Ecto neural progenitor cell (in vitro differentiated cells): ENCODE data around the gene TNFSF13.

ENCODE experiments used
- DNase-seq: peaks from one replicate; pipeline ENCODE4 v3.0.0-alpha.2; 2018; ENCODE audit warnings: low spot score

The TNFSF13 gene

DNA sequence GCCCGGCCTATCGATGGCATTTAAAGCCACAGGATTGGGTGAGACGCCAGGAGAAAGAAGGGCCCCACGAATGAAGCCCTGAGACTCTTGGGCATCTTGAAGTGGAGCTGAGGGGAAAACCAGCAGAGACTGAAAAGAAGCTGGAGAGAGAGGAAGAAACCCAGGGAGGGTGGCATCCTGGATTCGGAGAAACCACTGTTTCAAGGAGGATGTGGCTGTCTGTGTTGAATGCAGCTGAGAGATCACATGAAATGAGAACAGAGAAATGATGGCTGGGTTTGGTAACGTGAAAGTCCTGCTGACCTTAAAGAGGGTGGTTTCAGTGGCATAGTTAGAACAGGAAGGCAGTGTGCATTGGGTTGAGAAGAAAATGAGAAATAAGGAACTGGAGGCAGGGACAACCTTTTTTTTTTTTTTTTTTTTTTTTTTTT lies 5.9 kb upstream of the TNFSF13 start:
- no peak for DNase-seq

DNA sequence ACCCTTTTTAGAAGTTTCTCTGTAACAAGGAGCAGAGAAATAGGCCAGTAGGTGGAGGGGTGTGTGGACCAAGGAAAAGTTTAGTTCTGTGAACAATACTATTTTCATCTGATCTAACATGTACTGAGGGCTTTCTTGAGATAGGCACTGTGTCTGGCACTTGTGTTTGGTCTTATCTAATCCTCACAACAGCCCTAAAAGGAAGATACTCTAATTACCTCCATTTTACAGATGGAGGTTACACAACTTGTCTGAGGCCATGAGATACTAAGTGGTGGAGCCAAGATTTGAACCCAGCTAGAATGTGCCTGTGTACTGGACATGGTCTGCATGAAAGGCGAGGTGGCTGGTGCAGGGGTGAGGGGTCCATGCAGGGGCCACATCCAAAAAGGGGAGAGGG lies 5.2 kb upstream of the TNFSF13 start:
- no peak for DNase-seq

- no peak for DNase-seq
Measured at GRCh38 chr17:7555320-7555948, 3.1 kb upstream of the TNFSF13 start.

- DNase-seq, result no peak
Measured at GRCh38 chr17:7556627-7557026, 1.9 kb upstream of the TNFSF13 start.

- DNase-seq, result no peak
Measured at GRCh38 chr17:7557147-7557764, 1.3 kb upstream of the TNFSF13 start.

- DNase-seq, result no peak
Measured at GRCh38 chr17:7557775-7558543, 591 bp upstream of the TNFSF13 start.

DNA sequence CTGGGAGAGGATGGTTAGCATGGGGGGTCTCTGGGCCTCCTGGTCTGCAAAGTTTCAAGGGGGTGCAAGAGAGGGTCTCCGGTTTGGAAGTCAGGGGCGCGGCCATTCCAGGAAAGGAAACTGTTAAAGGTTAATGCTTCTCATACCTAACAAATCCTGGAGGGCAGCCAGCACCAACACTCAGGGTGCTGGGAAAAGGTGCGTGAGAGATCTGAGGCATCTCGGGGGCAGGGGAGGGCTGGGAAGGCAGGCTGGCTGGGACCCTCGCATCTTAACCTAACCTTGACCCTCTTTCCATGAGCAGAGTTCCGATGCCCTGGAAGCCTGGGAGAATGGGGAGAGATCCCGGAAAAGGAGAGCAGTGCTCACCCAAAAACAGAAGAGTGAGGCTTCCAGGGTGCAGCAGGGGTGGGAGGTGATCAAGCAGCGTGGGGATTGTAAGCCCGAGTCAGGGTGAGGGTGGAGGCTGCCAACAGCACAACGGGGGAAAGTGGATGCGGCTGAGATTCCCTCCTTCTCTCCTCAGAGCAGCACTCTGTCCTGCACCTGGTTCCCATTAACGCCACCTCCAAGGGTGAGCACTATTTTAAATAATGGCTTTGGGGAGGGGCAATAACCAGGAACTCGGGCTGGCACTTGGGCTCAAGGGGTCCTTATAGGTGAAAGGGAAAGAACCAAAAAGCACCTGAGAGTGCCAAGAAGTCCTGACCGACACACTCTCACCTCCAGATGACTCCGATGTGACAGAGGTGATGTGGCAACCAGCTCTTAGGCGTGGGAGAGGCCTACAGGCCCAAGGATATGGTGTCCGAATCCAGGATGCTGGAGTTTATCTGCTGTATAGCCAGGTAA lies 996 bp downstream of the TNFSF13 start:
- no peak for DNase-seq

GRCh38 chr17:7560172-7561027 lies 1.9 kb downstream of the TNFSF13 start:
- peak; percentile 89 for DNase-seq

DNA sequence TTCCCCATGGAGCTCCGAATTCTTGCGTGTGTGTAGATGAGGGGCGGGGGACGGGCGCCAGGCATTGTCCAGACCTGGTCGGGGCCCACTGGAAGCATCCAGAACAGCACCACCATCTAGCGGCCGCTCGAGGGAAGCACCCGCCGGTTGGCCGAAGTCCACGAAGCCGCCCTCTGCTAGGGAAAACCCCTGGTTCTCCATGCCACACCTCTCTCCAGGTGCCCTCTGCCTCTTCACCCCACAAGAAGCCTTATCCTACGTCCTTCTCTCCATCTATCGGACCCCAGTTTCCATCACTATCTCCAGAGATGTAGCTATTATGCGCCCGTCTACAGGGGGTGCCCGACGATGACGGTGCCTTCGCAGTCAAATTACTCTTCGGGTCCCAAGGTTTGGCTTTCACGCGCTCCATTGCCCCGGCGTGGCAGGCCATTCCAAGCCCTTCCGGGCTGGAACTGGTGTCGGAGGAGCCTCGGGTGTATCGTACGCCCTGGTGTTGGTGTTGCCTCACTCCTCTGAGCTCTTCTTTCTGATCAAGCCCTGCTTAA lies 2.6 kb downstream of the TNFSF13 start:
- DNase-seq, result peak; percentile 95

DNA sequence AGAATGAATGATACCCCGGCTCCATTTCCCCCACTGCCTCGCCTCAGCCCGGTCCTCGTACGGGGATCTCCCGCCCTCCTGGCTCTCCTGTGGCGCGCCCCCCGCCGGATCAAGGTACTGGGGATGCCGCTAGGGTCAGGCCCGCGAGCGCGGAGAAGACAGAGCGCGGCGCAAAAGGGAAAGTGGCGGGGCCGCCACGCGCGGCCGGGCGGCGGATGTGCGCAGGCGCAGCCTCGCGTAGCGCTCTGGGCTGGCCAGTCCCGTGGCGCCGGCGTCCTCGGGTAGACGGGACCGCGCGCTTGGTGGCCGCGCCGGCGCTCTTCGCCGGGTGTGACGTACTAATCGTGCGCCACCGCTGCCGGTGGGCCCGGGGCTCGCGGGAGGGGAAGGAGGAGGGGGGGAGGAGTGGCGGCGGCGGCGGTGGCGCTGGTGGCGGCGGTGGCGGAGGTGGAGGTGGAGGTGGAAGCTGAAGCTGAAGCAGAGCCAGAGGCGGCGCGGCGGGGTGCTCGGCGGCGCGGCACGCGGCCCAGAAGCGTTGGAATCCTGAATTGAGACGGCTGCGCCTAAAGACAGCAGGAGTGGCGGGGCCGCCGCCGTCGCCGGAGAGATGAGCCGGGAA lies 3.1 kb downstream of the TNFSF13 start, which contains the start of gene SENP3:
SENP3 (plus strand) TSS at position 331 of the 619 bp plus-strand sequence. CDS start 1,158 bp downstream, outside the sequence.
- DNase-seq, result peak; percentile 99

GRCh38 chr17:7562208-7562605 lies 3.7 kb downstream of the TNFSF13 start:
- no peak for DNase-seq

DNA sequence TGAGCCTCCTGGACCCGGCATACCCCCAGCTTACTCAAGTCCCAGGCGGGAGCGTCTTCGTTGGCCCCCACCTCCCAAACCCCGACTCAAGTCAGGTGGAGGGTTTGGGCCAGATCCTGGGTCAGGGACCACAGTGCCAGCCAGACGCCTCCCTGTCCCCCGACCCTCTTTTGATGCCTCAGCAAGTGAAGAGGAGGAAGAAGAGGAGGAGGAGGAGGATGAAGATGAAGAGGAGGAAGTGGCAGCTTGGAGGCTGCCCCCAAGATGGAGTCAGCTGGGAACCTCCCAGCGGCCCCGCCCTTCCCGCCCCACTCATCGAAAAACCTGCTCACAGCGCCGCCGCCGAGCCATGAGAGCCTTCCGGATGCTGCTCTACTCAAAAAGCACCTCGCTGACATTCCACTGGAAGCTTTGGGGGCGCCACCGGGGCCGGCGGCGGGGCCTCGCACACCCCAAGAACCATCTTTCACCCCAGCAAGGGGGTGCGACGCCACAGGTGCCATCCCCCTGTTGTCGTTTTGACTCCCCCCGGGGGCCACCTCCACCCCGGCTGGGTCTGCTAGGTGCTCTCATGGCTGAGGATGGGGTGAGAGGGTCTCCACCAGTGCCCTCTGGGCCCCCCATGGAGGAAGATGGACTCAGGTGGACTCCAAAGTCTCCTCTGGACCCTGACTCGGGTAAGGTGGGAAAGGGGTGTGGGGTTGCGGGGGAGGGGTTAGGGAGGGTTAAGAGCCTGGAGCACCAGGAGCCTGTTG lies 4.7 kb downstream of the TNFSF13 start:
- DNase-seq, result no peak

- no peak for DNase-seq
Measured at GRCh38 chr17:7569571-7569970, 11.0 kb downstream of the TNFSF13 start.

GRCh38 chr17:7570351-7570750 lies 11.8 kb downstream of the TNFSF13 start:
- DNase-seq, result no peak

GRCh38 chr17:7572338-7572587 lies 13.7 kb downstream of the TNFSF13 start:
- DNase-seq, result no peak

DNA sequence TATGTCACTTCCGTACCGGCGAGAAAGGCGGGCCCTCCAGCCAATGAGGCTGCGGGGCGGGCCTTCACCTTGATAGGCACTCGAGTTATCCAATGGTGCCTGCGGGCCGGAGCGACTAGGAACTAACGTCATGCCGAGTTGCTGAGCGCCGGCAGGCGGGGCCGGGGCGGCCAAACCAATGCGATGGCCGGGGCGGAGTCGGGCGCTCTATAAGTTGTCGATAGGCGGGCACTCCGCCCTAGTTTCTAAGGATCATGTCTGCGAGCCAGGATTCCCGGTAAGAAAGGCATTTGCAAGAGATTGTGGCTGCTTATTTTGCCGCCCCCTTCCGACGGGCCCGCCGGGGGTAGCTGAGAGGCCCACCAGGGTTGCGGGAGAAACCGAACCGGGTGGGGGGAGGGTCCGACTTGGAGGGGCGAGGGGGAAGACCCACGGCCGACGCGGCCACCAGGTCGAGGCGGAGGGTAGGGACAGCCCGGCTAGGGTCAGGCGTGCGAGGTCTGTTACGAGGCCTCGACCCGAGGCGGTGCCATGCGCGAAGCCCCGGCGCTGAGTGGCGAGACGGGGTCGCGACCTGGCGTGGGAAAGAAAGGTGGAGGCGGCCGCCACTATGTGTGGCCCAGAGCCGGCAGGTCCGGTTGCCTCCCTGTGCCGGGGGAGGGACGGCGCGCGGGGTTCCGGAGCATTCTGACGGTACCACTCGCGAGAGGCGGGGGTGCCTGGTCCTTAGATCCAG lies 14.2 kb downstream of the TNFSF13 start:
- DNase-seq, result peak; percentile 100

DNA sequence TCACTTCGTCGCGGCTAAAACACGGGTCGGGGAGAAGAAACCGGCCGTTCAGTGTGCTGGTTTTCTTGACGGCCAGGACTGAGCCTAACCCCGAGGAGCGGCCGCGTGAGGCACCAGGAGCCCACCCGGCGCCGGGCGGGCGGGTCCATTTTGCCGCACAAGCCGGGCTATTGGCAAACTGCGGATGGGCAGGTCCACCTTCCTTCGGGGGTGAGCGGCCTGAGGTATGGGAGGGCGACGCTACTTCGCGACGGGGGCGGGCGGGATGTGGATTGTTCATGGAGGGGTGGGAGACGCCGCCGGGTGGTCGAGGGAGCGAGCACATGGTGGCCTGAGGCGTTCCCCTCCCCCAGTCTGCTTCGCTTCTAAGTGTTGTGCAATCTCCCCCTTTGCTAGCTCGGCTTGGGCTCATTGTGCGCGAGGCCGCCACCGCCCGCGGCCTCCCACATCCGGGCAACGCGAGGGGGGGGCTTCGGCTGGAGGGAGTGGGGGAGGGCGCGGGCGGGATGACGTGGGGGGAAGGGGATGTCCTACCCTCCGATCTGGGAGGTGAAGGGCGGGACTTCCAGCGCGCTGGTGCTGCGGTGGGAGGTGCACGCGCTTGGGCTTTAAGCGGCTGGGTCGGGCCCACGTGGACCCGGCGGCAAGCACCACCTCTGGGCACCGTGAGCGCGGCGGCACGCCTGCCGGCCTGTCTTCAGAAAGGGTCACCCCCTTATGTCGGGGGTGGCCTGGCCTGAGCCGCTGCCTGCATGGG lies 15.0 kb downstream of the TNFSF13 start:
- DNase-seq, result peak; percentile 95

DNA sequence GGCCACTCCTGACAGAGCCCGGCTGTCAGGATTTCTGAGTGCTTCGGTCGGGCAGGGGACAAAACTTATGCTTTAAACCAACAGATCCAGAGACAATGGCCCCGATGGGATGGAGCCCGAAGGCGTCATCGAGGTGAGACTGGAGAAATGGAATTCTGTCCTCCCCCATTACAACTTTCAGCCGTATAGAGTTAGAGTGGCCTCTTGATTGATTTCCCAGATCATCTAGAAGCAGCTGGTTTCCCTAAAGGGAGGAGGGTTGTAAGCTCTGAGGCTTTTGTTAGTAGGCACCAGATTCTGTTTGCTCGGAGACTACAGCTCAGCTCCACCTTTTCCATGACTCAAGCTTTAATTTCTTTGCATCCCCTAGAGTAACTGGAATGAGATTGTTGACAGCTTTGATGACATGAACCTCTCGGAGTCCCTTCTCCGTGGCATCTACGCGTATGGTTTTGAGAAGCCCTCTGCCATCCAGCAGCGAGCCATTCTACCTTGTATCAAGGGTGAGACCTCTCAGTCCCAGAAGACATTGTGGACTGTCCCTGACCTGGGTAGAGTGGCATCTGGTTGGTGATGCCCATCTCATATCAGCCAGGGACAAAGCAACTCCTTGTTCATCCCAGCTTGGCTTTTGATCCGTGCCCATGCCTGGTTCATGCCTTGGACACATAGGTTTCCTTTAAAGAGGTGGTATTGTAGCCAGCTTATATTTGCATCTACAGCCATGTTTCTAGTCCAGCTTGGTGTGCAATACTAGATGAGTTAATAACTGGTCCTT lies 15.8 kb downstream of the TNFSF13 start:
- no peak for DNase-seq
